DOHH2 (cell line): ENCODE measurements around the gene TMEM158.

Experiments used
- H3F3A ChIP-seq: fragments of 200-600 bp; sonication (generic), shearing (Covaris generic); 2 replicates; pipeline ENCODE4 v1.6.0; 2016; ENCODE audit warnings: antibody characterized with exemption, mild to moderate bottlenecking; ENCODE audit not compliant: control insufficient read depth, insufficient read depth
- H3K27ac ChIP-seq: fragments of 200-600 bp; sonication (generic); 2 replicates; pipeline ENCODE4 v1.5.1; 2014; ENCODE audit warnings: low read depth, mild to moderate bottlenecking, low read length, moderate library complexity
- H3K27me3 ChIP-seq: fragments of 200-600 bp; sonication (generic); 2 replicates; pipeline ENCODE4 v1.6.1; 2014; ENCODE audit warnings: mild to moderate bottlenecking, low read length, mixed read lengths; ENCODE audit not compliant: control insufficient read depth
- H3K36me3 ChIP-seq: fragments of 200-600 bp; sonication (generic); 2 replicates; pipeline ENCODE4 v1.6.1; 2014; ENCODE audit warnings: mild to moderate bottlenecking, low read length, moderate library complexity, mixed read lengths; ENCODE audit not compliant: control insufficient read depth
- H3K4me1 ChIP-seq: fragments of 200-600 bp; sonication (generic); 2 replicates; pipeline ENCODE4 v1.6.1; 2014; ENCODE audit warnings: mild to moderate bottlenecking, low read length, mixed read lengths; ENCODE audit not compliant: control insufficient read depth
- H3K4me2 ChIP-seq: fragments of 200-600 bp; sonication (generic); 2 replicates; pipeline ENCODE4 v1.6.0; 2014; ENCODE audit warnings: mild to moderate bottlenecking, low read length, moderate library complexity
- H3K4me3 ChIP-seq: fragments of 200-600 bp; sonication (generic); 2 replicates; pipeline ENCODE4 v1.5.1; 2014; ENCODE audit warnings: mild to moderate bottlenecking, low read length, mixed read lengths
- H3K79me2 ChIP-seq: fragments of 200-600 bp; sonication (generic); 2 replicates; pipeline ENCODE4 v1.6.1; 2014; ENCODE audit warnings: mild to moderate bottlenecking, low read length, mixed read lengths; ENCODE audit not compliant: control insufficient read depth
- H3K9me2 ChIP-seq: fragments of 200-600 bp; sonication (generic); replicated peaks from 2 replicates; pipeline ENCODE4 v1.6.1; 2014; ENCODE audit warnings: mild to moderate bottlenecking, low read length, mixed read lengths; ENCODE audit not compliant: control insufficient read depth
- H3K9me3 ChIP-seq: fragments of 200-600 bp; sonication (generic); 2 replicates; pipeline ENCODE4 v1.6.1; 2014; ENCODE audit warnings: antibody characterized with exemption, low read length, mixed read lengths; ENCODE audit not compliant: control insufficient read depth, insufficient read depth
- H4K20me1 ChIP-seq: fragments of 200-600 bp; sonication (generic); 2 replicates; pipeline ENCODE4 v1.6.0; 2014; ENCODE audit warnings: low read depth, mild to moderate bottlenecking, antibody characterized with exemption, low read length, moderate library complexity; ENCODE audit not compliant: control insufficient read depth, insufficient read depth
- EZH2phosphoT487 ChIP-seq: fragments of 200-600 bp; sonication (generic); IDR thresholded peaks from 2 replicates; pipeline ENCODE4 v1.6.1; 2017; ENCODE audit warnings: borderline replicate concordance, mild to moderate bottlenecking, antibody characterized with exemption, low read length, moderate library complexity, mixed read lengths
- TF ChIP-seq, protein P1 (sequence below): fragments of 200-600 bp; sonication (generic); IDR thresholded peaks from one replicate; pipeline ENCODE4 v1.5.1; 2014; ENCODE audit warnings: antibody characterized with exemption, mild to moderate bottlenecking, low read depth, low read length; ENCODE audit not compliant: poor library complexity, severe bottlenecking

TMEM158 gene

GRCh38 chr3:45215466-45215865, 10.6 kb downstream of the TMEM158 start:
- no peaks in the 10 kb centered on the region for H4K20me1 ChIP-seq
- H3F3A ChIP-seq: no peaks in the 10 kb centered on the region
- H3K9me2 ChIP-seq: no peaks in the 10 kb centered on the region
- H3K9me3 ChIP-seq: no peaks in the 10 kb centered on the region
- H3K79me2 ChIP-seq: no peaks in the 10 kb centered on the region
- no peaks in the 10 kb centered on the region for H3K4me1 ChIP-seq
- no peak overlapping the region for H3K4me2 ChIP-seq
- H3K4me3 ChIP-seq: no peak overlapping the region
- 0 out of 2 replicates have a peak, but pooled peaks cover 2% of the 10 kb centered on the region for H3K27me3 ChIP-seq
- no peak overlapping the region for H3K27ac ChIP-seq
- TF ChIP-seq EZH2phosphoT487: no peak
- TF ChIP-seq, protein P1, sequence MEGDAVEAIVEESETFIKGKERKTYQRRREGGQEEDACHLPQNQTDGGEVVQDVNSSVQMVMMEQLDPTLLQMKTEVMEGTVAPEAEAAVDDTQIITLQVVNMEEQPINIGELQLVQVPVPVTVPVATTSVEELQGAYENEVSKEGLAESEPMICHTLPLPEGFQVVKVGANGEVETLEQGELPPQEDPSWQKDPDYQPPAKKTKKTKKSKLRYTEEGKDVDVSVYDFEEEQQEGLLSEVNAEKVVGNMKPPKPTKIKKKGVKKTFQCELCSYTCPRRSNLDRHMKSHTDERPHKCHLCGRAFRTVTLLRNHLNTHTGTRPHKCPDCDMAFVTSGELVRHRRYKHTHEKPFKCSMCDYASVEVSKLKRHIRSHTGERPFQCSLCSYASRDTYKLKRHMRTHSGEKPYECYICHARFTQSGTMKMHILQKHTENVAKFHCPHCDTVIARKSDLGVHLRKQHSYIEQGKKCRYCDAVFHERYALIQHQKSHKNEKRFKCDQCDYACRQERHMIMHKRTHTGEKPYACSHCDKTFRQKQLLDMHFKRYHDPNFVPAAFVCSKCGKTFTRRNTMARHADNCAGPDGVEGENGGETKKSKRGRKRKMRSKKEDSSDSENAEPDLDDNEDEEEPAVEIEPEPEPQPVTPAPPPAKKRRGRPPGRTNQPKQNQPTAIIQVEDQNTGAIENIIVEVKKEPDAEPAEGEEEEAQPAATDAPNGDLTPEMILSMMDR: no peak
- H3K36me3 ChIP-seq: no peaks in the 10 kb centered on the region

DNA sequence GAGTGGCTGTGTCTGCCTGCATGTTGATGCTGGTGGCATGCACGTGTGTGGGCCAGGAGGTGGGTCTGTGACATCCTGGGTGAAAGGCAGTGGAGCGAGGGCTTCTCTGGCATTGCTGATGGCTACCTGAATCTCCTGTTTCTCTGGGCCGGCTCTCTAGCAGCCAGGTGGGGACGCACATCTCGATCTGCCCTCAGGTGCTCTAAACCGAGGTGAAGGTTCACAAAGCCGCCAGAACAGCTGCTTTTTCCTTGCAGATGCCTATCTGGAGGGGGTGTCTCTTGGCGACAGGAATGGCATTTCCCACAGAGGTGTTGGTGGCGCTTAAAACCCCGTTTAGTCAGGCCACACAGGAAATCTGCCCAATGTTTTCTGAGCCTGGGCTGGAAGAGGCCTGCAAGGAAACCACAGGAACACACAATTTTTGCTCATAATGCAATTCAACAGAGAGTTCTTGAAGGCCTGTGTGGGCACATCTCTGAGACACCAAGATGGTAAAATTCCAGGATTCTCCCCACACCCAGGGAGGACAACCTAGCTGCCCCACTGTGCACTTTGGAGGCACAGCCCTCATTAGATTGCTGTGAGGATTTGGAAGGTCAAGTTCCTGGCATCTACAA, 11.9 kb downstream of the TMEM158 start:
- TF ChIP-seq, protein P1: no peak
- TF ChIP-seq EZH2phosphoT487: no peak
- Histone ChIP-seq H3K9me2 (no peaks in the 10 kb centered on the region), H3F3A (no peaks in the 10 kb centered on the region), H3K79me2 (no peaks in the 10 kb centered on the region), H3K4me3 (no peak overlapping the region), H3K27ac (no peak overlapping the region), H3K9me3 (no peaks in the 10 kb centered on the region), H3K4me2 (no peak overlapping the region), H4K20me1 (no peaks in the 10 kb centered on the region), H3K4me1 (no peaks in the 10 kb centered on the region), H3K27me3 (0 out of 2 replicates have a peak, but pooled peaks cover 2% of the 10 kb centered on the region), H3K36me3 (no peaks in the 10 kb centered on the region)

GRCh38 chr3:45212095-45212468, 14.0 kb downstream of the TMEM158 start:
- no peaks in the 10 kb centered on the region for H3K27me3 ChIP-seq
- no peaks in the 10 kb centered on the region for H3K4me1 ChIP-seq
- no peak overlapping the region for H3K4me3 ChIP-seq
- TF ChIP-seq EZH2phosphoT487: no peak
- TF ChIP-seq, protein P1: no peak
- H3F3A ChIP-seq: no peaks in the 10 kb centered on the region
- H3K9me3 ChIP-seq: no peaks in the 10 kb centered on the region
- H3K4me2 ChIP-seq: no peak overlapping the region
- H3K36me3 ChIP-seq: no peaks in the 10 kb centered on the region
- no peak overlapping the region for H3K27ac ChIP-seq
- no peaks in the 10 kb centered on the region for H3K79me2 ChIP-seq
- no peaks in the 10 kb centered on the region for H3K9me2 ChIP-seq
- H4K20me1 ChIP-seq: no peaks in the 10 kb centered on the region
